Breast epithelium (tissue), 3 donors: ENCODE data around the gene GTF2IRD1.

ENCODE experiments used
- CTCF ChIP-seq, 3 donors: fragments of 450-650 bp; IDR thresholded peaks; one replicate each; pipeline ENCODE4 v1.5.1; 2016 to 2017; ENCODE audit warnings: antibody characterized with exemption in 3 of 3, mild to moderate bottlenecking in 3 of 3, moderate library complexity in 3 of 3
- POLR2A ChIP-seq: fragments of 450-650 bp; IDR thresholded peaks from one replicate; pipeline ENCODE4 v1.6.1; 2016; ENCODE audit warnings: antibody characterized with exemption, mild to moderate bottlenecking, moderate library complexity
- POLR2AphosphoS5 ChIP-seq, 3 donors: sonication (generic); formaldehyde crosslinking; IDR thresholded peaks; one replicate each; pipeline ENCODE4 v1.6.1; 2017; ENCODE audit warnings: antibody characterized with exemption in 3 of 3

- TF ChIP-seq CTCF (IDR thresholded peaks at IDR 0.05) (no peak), POLR2A (no peak), POLR2AphosphoS5 (IDR thresholded peaks at IDR 0.05) (no peak)
These were observed 118.7 kb downstream of the GTF2IRD1 start for GRCh38 chr7:74572301-74572979.
